A673 (cell line): ENCODE measurements around the gene ADSL.

Experiments used
- CTCF ChIP-seq: fragments of 300-800, 200-600 bp; sonication (generic); conservative IDR thresholded peaks from 2 replicates; pipeline ENCODE4 v1.5.1; 2017; ENCODE audit warnings: low read depth, mild to moderate bottlenecking, antibody characterized with exemption, low read length, moderate library complexity, mixed read lengths
- EZH2 ChIP-seq: fragments of 200-600 bp; sonication (generic); IDR thresholded peaks from 2 replicates; pipeline ENCODE4 v1.6.1; 2017; ENCODE audit warnings: borderline replicate concordance, low read depth, mild to moderate bottlenecking, mixed read lengths, antibody characterized with exemption, low read length; ENCODE audit not compliant: poor library complexity, severe bottlenecking

GRCh38 chr22:40414311-40414710, 68.0 kb downstream of the ADSL start:
- TF ChIP-seq EZH2: no peak
- TF ChIP-seq CTCF: no peak
